Stimulated activated CD4-positive, alpha-beta T cell treated with anti-CD3 and anti-CD28 coated beads, Interleukin-2, amount 100 ng/mL, for 24 hours (primary cell): Measurements from ENCODE around the gene CETN3.

Experiments
- DNase-seq, 2 donors: peaks; one replicate each; pipeline ENCODE4 v3.0.0-alpha.2; 2020

CETN3 gene

GRCh38 chr5:90409318-90410177 is at the start of gene CETN3:
Gene CETN3 (minus strand): TSS chr5:90409756. CDS start chr5:90409661, 95 bp downstream.
- peak; percentile 86 to 89 for DNase-seq

DNA sequence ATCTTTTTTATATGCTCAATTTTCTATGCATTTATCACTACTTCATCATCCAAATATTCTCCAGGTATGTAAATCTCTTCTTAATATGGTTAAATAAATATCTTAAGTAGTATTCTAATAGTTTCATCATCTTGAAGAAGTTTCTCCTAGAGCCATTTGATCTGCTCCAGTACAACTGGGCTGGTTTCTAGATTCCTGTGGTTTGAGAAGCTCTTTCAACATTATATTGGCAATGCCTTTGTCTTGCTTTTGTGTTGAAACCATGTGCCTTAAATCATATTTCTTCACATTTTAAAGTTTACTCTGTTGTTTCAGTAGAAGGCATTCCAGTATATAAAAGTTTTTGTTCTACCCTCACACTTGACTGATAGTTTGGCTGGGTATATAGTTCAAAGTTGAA is 37.4 kb upstream of the CETN3 start:
- DNase-seq: no peak

DNA sequence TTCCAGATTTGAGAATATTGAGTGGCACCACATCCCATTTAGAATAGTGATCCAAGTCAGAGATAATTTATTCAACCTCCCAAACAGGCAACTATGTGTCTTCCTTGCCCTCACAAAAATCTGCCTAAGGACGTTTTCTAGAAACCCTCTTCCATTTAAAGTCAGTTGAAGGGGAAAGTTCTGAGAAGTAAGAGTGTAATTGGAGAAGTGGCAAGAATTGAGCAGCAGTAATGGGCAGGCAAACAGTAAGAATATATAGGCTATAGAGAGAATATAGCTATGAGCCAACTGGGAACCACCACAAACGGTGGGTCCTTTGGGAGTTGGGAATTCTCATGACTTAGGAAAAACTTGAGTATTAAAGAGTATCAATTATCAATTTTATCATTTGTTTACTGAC is 31.1 kb upstream of the CETN3 start:
- DNase-seq: no peak

DNA sequence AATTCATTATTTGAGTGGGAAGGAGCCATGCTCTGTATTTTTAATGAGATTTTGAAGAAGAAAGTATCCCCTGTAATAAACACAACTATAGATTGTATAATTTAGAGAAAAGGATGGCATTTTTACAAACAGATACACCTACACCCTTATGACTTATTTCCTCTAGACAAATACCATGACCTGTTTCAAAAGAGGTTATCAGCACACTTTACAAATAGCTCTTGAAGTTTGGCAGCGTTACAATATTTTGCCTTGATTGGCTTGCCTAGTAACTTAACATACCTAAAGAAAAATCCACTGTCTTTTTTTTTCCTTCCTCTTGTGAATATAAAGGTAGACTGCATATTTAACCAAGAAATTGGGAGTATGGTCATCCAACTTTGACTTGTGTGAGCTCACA is 28.5 kb upstream of the CETN3 start:
- no peak for DNase-seq

- DNase-seq: no peak
These were observed 28.1 kb upstream of the CETN3 start for GRCh38 chr5:90437663-90438062.

DNA sequence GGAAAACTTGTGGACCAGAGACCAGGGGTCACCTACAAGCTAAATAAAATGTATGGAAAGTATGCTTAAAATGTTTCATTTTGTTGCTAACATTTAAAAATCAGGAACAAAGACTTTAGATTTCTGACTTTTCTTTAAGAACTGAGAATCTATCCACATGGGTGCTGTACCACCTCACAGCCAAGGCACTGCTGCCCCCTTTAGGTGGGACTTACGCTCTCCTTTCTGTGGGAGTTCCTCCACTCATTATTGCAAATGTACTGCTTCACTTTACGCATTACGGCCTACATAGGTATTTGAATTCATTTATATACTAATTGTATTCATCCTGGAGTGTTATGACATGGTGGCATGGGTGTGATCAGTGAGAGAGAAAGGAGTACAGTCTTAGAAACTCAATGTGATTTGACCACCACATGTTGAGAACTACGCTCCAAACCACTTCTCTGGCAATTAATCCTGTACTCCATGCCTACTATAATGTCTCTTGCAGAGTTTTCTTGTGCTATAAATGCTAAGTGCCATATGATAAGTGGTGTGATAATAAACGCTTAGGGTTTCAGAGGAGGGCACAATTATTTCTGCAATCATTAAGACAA is 24.7 kb upstream of the CETN3 start:
- peak; percentile 46 to 51 for DNase-seq

- DNase-seq: no peak
These were observed 14.7 kb upstream of the CETN3 start for GRCh38 chr5:90424245-90424644.

DNA sequence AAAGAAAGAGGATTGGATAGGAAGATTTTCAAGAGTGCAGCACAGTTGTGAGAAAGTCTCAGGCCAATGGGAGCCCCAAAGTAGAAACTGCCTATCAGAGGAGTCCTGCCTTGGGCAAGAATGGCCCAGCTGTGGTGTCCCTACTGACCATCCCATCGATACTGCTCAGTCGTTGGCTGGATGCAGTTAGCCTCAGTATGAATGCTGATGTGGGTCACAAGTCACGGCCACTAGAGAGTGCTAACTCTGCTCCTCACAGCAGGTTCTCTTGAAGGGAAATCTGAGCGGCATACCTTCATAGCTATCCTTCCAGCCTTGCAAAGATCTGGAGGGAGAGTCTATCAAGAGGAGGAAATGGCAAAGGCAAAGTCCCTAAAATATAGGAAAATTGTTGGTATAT is 11.6 kb upstream of the CETN3 start:
- no peak for DNase-seq

- DNase-seq: no peak
These were observed 8.7 kb upstream of the CETN3 start for GRCh38 chr5:90418214-90418613.

DNA sequence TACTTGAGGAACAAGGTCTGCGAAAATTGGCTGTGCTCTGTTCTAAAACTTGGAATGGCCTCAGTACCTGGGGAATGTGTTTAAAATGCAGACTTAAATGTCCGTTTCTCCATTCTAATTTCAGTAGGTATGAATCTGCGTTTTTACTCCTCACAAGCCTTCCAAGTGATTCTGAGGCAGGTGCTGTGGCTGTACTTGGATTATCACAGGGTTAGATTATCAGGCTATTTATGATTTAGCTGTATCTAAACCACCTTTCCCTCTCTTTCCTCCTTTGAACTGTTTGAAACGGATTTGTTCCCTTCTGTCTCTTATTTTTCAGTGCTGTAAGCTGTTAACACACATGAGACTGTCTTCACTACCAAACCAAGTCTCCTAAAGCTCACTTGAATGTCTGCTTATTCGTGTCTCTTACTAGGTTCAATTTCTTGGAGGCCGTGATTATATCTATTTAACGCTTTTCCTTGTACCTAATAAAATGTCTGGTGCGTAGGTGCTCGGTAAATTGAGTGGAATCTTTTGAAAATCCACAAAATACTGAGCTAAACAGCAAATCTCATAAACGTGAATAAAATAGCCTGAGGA is 714 bp upstream of the CETN3 start:
- DNase-seq: no peak

GRCh38 chr5:90408571-90409317 is 812 bp downstream of the CETN3 start:
- no peak for DNase-seq

- no peak for DNase-seq
These were observed 3.1 kb downstream of the CETN3 start for GRCh38 chr5:90406466-90406865.

DNA sequence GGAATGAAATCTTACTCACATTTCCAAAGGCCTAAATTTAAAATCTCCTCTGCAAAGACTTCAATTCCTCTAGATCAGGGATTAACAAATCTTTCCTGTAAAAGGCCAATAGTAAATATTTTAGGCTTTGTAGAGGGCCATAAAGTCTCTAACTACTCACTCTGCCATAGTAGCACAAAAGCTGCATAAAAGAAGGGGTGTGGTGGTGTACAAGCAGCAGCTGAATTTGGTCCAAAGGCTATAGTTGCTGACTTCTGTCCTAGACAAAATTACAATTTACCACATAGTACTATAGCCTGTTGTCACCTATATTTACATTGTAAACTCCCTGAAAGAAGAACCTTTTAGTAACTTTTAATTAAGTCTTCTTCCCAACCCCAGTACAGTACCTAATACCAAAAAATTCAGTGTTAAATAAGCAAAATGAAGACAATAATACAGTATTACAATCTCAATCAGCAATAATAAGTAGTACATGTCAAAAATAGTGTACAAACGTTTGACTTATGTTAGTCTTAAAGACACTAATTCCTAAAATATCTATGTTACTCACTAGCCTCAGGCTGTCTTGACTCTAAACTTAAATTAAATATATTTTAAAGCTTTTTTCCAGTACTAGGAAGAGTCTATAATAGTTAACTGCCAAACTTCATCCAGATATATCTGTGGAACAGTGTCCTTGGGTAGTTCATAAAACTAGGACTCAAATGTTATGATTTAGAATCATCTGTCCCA is 6.9 kb downstream of the CETN3 start:
- DNase-seq: no peak

GRCh38 chr5:90399251-90399650 is 10.3 kb downstream of the CETN3 start:
- no peak for DNase-seq

- DNase-seq: no peak
These were observed 10.8 kb downstream of the CETN3 start for GRCh38 chr5:90398726-90399125.

GRCh38 chr5:90395005-90395404 is 14.6 kb downstream of the CETN3 start:
- no peak for DNase-seq

GRCh38 chr5:90390928-90391327 is 18.6 kb downstream of the CETN3 start:
- DNase-seq: no peak

DNA sequence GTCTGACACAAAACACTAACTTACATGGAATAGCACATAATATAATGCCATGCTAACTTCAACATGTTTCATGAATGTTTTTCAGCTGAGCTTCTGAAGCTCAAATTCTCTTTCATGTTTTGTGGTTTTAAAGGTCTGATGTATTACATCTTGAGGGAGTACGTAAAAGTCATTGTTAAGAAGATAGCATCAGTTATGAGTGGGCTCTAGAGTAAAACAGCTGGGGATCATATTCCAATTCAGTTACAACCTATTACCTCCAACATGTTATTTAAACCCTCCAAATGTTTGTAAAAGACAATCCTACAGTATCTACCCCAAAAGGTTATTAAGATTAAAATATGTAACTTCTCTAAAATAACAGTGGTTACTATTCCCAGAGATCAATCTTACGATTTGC is 19.2 kb downstream of the CETN3 start:
- no peak for DNase-seq

- no peak for DNase-seq
These were observed 22.0 kb downstream of the CETN3 start for GRCh38 chr5:90387508-90387907.

GRCh38 chr5:90386099-90386710 is 23.4 kb downstream of the CETN3 start:
- no peak for DNase-seq

DNA sequence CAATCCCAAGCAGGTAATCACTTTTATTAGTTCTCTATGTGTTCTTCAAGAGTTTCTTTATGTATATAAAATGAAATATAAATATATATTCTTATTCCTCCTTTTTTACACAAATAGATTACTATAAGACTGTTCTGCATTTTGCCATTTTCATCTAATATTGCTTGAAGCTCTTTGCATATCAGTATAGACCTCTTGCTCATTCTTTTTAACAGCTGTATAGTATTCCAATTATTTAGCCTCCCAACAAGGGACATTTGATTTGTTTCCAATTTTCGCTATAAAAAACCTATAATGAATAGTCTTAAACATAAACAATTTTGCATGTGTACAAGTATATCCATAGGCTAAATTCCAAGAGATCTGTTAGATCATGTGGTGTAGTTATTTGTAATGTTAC is 25.2 kb downstream of the CETN3 start:
- DNase-seq: no peak

- no peak for DNase-seq
These were observed 25.7 kb downstream of the CETN3 start for GRCh38 chr5:90383903-90384302.
